Measurements from ENCODE around the gene PDE2A. TPM values are rescaled to one million over a fixed set of nuclear protein-coding genes. Genes with fewer than 3 reads are reported as not detected.

The PDE2A gene
- total RNA-seq, 6 experiments from 2014 or later, result 11.2 to 46.3 (median 22.8) TPM

DNA sequence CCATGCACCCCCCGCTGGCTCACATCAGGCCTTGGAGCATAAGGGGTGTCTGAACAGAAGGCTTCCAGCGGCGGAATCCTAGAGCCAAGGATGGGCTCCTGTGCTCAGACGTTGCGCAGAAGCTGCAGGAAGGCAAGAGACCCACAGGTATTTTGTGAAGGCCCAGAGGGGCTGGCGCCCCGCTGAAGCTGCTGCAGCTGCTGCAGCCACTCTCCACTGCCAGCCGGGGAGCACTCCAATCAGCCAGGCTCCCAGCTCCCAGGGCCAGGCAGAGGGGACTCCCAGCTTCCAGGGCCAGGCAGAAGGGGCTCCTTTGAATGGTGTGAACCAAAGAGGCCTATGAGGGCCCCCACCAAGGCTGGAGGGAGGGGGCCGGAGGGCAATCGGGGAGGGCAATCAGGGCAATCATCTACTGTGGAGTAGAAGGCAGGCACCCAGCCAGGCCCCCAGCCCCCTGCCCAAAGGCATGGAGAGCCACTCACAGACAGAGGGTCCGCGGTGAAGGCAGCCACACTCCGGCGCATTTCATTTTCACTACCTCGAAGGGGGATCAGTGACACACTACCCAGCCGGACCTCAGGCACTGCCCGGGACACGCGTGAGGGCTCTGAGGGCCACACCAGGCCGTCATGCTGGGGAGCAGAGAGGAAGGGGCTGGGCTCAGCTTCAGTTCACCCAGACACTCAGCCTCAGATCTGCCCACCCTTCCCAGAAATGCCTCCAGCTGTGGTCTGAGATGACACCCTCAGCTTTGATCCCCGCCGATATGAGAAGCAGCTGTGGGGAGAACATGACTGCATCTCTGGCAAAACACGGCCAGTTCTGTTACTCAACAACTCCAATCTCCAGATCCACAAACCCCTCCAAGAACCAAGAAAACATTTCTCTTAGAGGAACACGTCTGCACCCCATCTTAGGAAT lies 11.6 kb upstream of the PDE2A start:
- WGBS (ENCODE audit: insufficient coverage, low coverage, low lambda C conversion rate, missing lambda C conversion rate), result 71% methylated on average over 7 of the region's 24 CpGs

DNA sequence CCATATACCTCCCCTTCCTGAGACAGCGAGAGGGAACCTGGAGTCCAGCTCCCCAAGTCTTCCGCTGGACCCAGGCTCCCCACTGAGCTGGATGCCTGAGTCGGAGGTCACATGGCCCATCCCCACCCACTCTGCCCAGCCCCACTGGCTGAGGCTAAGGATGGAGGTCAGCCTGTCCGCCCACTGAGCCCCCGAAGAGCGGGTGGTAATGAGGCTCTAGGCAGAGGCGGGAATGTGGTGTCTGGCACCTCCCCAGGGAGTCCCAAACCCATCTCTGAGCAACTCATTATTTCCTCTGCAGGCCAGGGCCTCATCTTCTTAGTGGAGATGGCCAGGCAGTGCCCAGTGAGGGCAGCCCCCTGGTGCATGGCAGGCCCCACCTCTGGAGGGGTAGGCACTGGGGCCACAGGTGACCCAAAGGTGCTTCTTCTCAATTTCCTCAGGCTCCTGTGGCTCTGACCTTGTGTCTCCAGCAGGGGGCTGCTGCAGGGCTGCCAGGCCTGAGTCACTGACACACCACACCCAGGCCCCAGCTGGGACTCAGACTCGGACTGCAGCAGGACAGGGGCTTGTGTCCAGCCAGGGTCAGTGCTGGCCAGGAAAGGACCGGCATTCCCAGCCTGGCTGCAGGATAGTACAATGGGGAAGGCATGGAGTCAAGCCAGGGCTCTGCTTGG lies 10.2 kb upstream of the PDE2A start:
- intact Hi-C loops (cut with DNase I), result no loop called here

More for the DNA sequence above, 11.6 kb upstream of the PDE2A start:
- intact Hi-C loops (cut with DNase I), result no loop called here
- H3K27ac ChIP-seq, result no peak overlapping the region
- no peak overlapping the region for H3K4me3 ChIP-seq
- ATAC-seq, result no peak
- no peaks in the 10 kb centered on the region for H3K4me1 ChIP-seq
- peaks cover 0 to 39% (median 8%) of the 10 kb centered on the region in 4 donors for H3K36me3 ChIP-seq
- H3K9me3 ChIP-seq, result no peaks in the 10 kb centered on the region
- H3K27me3 ChIP-seq, result no peaks in the 10 kb centered on the region
- no peak for TF ChIP-seq POLR2A (IDR thresholded peaks at IDR 0.05)
- TF ChIP-seq, protein P1, sequence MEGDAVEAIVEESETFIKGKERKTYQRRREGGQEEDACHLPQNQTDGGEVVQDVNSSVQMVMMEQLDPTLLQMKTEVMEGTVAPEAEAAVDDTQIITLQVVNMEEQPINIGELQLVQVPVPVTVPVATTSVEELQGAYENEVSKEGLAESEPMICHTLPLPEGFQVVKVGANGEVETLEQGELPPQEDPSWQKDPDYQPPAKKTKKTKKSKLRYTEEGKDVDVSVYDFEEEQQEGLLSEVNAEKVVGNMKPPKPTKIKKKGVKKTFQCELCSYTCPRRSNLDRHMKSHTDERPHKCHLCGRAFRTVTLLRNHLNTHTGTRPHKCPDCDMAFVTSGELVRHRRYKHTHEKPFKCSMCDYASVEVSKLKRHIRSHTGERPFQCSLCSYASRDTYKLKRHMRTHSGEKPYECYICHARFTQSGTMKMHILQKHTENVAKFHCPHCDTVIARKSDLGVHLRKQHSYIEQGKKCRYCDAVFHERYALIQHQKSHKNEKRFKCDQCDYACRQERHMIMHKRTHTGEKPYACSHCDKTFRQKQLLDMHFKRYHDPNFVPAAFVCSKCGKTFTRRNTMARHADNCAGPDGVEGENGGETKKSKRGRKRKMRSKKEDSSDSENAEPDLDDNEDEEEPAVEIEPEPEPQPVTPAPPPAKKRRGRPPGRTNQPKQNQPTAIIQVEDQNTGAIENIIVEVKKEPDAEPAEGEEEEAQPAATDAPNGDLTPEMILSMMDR (IDR thresholded peaks at IDR 0.05), result no peak
- no peak for DNase-seq

DNA sequence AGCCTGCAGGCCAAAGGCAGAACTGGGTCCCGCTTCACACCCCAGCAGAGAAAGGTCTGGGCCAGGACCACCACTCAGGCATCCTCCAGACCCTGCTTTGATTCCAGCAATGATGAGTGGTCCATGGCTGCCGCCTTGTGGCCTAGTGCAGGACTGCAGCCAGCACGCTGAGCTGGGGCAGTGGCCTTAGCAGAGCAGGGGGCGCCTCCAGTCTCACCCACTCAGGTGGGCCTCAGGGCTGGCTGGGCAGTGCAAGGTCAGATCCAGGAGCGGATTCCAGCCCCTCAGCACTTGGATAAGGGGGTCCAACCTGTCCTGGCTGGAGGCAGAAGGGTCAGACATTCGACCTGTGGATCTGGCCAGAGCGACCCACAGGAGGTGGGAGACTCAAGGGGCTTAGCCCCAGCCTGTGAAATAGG lies 9.6 kb upstream of the PDE2A start:
- ATAC-seq (peak; percentile 62 to 70 (median 66)), DNase-seq (peak in 2 of 3 donors; percentile 63 to 65)
- TF ChIP-seq, protein P1 (IDR thresholded peaks at IDR 0.05), result peak; percentile 81 to 84 (median 82)
- TF ChIP-seq POLR2A (IDR thresholded peaks at IDR 0.05), result no peak
- no peak overlapping the region for H3K4me3 ChIP-seq
- WGBS (ENCODE audit: insufficient coverage, low coverage, low lambda C conversion rate, missing lambda C conversion rate), result 40% methylated on average over 3 of the region's 7 CpGs
- no peaks in the 10 kb centered on the region for H3K27me3 ChIP-seq
- intact Hi-C loops (cut with DNase I), result no loop called here
- no peaks in the 10 kb centered on the region for H3K9me3 ChIP-seq
- H3K4me1 ChIP-seq, result no peaks in the 10 kb centered on the region
- H3K27ac ChIP-seq, result no peak overlapping the region
- H3K36me3 ChIP-seq, result peaks cover 0 to 27% (median 4%) of the 10 kb centered on the region in 4 donors

More for the DNA sequence above, 10.2 kb upstream of the PDE2A start:
- H3K27ac ChIP-seq, result no peak overlapping the region
- no peaks in the 10 kb centered on the region for H3K27me3 ChIP-seq
- DNase-seq (peak in 1 of 3 donors; percentile 62), ATAC-seq (peak; percentile 49 to 66 (median 62))
- H3K9me3 ChIP-seq, result no peaks in the 10 kb centered on the region
- no peak for TF ChIP-seq POLR2A (IDR thresholded peaks at IDR 0.05)
- TF ChIP-seq, protein P1 (IDR thresholded peaks at IDR 0.05), result peak; percentile 42 to 51 (median 43)
- no CpG with 5 or more reads among the region's 9 CpGs for WGBS (ENCODE audit: insufficient coverage, low coverage, low lambda C conversion rate, missing lambda C conversion rate)
- H3K4me1 ChIP-seq, result no peaks in the 10 kb centered on the region
- peaks cover 0 to 29% (median 6%) of the 10 kb centered on the region in 4 donors for H3K36me3 ChIP-seq
- H3K4me3 ChIP-seq, result no peak overlapping the region

DNA sequence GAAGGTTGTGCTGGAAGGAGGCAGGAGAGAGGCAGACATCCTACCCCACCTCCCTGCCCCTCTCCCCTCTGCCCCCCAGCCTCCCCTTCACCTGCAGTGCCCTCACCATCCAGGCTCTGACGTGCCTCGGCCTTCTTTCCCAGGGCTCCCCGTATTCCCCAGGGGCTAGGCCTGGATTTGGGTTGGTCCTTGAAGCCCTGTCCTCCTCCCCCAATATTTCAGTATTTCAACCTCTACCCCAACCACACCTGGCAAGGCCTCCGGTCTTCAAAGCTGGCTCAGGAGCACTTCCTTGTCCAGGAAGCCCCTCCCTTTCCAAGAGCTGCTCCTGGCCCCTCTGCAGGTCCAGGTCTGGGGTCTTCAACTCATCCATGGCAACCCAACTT lies 8.6 kb upstream of the PDE2A start:
- Histone ChIP-seq H3K27me3 (no peaks in the 10 kb centered on the region), H3K4me3 (no peak overlapping the region), H3K27ac (no peak overlapping the region), H3K4me1 (no peaks in the 10 kb centered on the region), H3K36me3 (peaks cover 0 to 18% (median 0%) of the 10 kb centered on the region in 4 donors), H3K9me3 (no peaks in the 10 kb centered on the region)
- TF ChIP-seq POLR2A (IDR thresholded peaks at IDR 0.05), result no peak
- no peak for DNase-seq
- ATAC-seq, result no peak
- 58% methylated on average over 4 of the region's 4 CpGs for WGBS (ENCODE audit: insufficient coverage, low coverage, low lambda C conversion rate, missing lambda C conversion rate)
- intact Hi-C loops (cut with DNase I), result no loop called here
